Naive thymus-derived CD8-positive, alpha-beta T cell (primary cell): ENCODE measurements around the gene GPR27. TPM values are rescaled to one million over a fixed set of nuclear protein-coding genes. Genes with fewer than 3 reads are reported as not detected.
A peak's percentile ranks its signal among the peaks of the same experiment; 100 is the strongest.

ENCODE experiments used
- ATAC-seq, 2 donors: fragments of 150-1000 bp; cut with Tn5 transposase in 1 of 2; sonication (Bioruptor Pico), chemical (Tn5 transposase) in 1 of 2; 1 replicate in 1 of 2; 2 replicates in 1 of 2; pipeline ENCODE4 v1.10.0; 2021; ENCODE audit warnings: mild to moderate bottlenecking in 2 of 2, moderate library complexity in 2 of 2
- POLR2A ChIA-PET: fragments of 350-600 bp; sonication (Branson Sonifier 250); formaldehyde crosslinking; loops from one replicate; lab custom pipeline; 2021; ENCODE audit warnings: antibody characterized with exemption; lab: Charles Lee
- DNase-seq, 10 donors: peaks; one replicate each; pipeline versions ENCODE4 v3.0.0 to v3.0.0-alpha.2; 2020 to 2022
- H3K27ac Mint-ChIP-seq, 10 donors: one replicate each; pipeline ENCODE4 v1.8.0; 2020 to 2022; ENCODE audit warnings: mild to moderate bottlenecking in 10 of 10, mixed read lengths in 10 of 10, moderate library complexity in 4 of 10, inconsistent platforms in 1 of 10
- H3K27me3 Mint-ChIP-seq, 5 donors: one replicate each; pipeline ENCODE4 v1.8.0; 2021 to 2022; ENCODE audit warnings: mixed read lengths in 5 of 5
- H3K36me3 Mint-ChIP-seq, 3 donors: one replicate each; pipeline ENCODE4 v1.8.0; 2020 to 2022; ENCODE audit warnings: mixed read lengths in 3 of 3, mild to moderate bottlenecking in 2 of 3, inconsistent platforms in 1 of 3
- H3K4me1 Mint-ChIP-seq, 4 donors: one replicate each; pipeline ENCODE4 v1.8.0; 2021 to 2022; ENCODE audit warnings: mixed read lengths in 4 of 4
- H3K4me3 Mint-ChIP-seq, 10 donors: one replicate each; pipeline ENCODE4 v1.8.0; 2020 to 2022; ENCODE audit warnings: mild to moderate bottlenecking in 10 of 10, mixed read lengths in 10 of 10, moderate library complexity in 6 of 10, inconsistent platforms in 1 of 10
- H3K9me3 Mint-ChIP-seq, 9 donors: one replicate each; pipeline ENCODE4 v1.8.0; 2020 to 2022; ENCODE audit warnings: mixed read lengths in 9 of 9, mild to moderate bottlenecking in 3 of 9, inconsistent platforms in 1 of 9, moderate library complexity in 1 of 9
- polyA plus RNA-seq, 3 donors: library from polyadenylated mRNA; unstranded; fragments of 300-500 nt; fragmentation: Illumina TruSeq; gene quantifications; one replicate each; pipeline ENCODE4 v1.2.3, GENCODE V29; 2021
- total RNA-seq, 8 experiments: library from RNA in 2 of 8; stranded (reverse) in 2 of 8; gene quantifications; one replicate each; pipeline ENCODE4 v1.2.3 and lab custom pipeline; 2021 to 2026

GPR27 gene
- total and polyA plus RNA-seq, 5 experiments from 2014 or later = 0.11 to 0.87 (median 0.17) TPM; not detected in 1

GRCh38 chr3:71779674-71780377 is 26.2 kb downstream of the GPR27 start:
- POLR2A ChIA-PET = no interaction called here
- Mint-ChIP-seq H3K36me3 (no peaks in the 10 kb centered on the region), H3K4me1 (peaks cover 2 to 23% (median 17%) of the 10 kb centered on the region in 4 donors), H3K27me3 (peaks cover 7 to 48% (median 33%) of the 10 kb centered on the region in 5 donors), H3K4me3 (no peak overlapping the region), H3K27ac (no peak overlapping the region), H3K9me3 (no peaks in the 10 kb centered on the region)
- ATAC-seq = no peak
- no peak for DNase-seq

GRCh38 chr3:71780430-71780829 is 26.8 kb downstream of the GPR27 start:
- no peak overlapping the region for H3K27ac Mint-ChIP-seq
- H3K4me3 Mint-ChIP-seq = no peak overlapping the region
- ATAC-seq = no peak
- H3K36me3 Mint-ChIP-seq = no peaks in the 10 kb centered on the region
- no peaks in the 10 kb centered on the region for H3K9me3 Mint-ChIP-seq
- POLR2A ChIA-PET = no interaction called here
- DNase-seq = no peak
- peaks cover 2 to 25% (median 20%) of the 10 kb centered on the region in 4 donors for H3K4me1 Mint-ChIP-seq
- H3K27me3 Mint-ChIP-seq = peaks cover 9 to 50% (median 36%) of the 10 kb centered on the region in 5 donors

GRCh38 chr3:71783152-71783551 is 29.5 kb downstream of the GPR27 start:
- POLR2A ChIA-PET = no interaction called here

GRCh38 chr3:71784201-71784913 is 30.7 kb downstream of the GPR27 start:
- Mint-ChIP-seq H3K36me3 (no peaks in the 10 kb centered on the region), H3K4me3 (peak overlapping the region; percentile 12 to 84 (median 78)), H3K27ac (peak overlapping the region in 1 of 10 donors; percentile 24), H3K4me1 (peaks cover 2 to 31% (median 27%) of the 10 kb centered on the region in 4 donors), H3K9me3 (no peaks in the 10 kb centered on the region), H3K27me3 (peaks cover 26 to 74% (median 43%) of the 10 kb centered on the region in 5 donors)
- no peak for ATAC-seq
- POLR2A ChIA-PET = interaction anchor here (0.6 kb wide), 1 partner anchor 1050 kb away, joined by 3 read pairs; no protein-coding TSS in a partner anchor
- DNase-seq = peak in 1 of 10 donors; percentile 4

More at GRCh38 chr3:71783152-71783551, 29.5 kb downstream of the GPR27 start:
- H3K9me3 Mint-ChIP-seq = no peaks in the 10 kb centered on the region
- no peak overlapping the region for H3K27ac Mint-ChIP-seq
- peaks cover 26 to 74% (median 43%) of the 10 kb centered on the region in 5 donors for H3K27me3 Mint-ChIP-seq
- ATAC-seq (no peak), DNase-seq (no peak)
- no peak overlapping the region for H3K4me3 Mint-ChIP-seq
- H3K36me3 Mint-ChIP-seq = no peaks in the 10 kb centered on the region
- peaks cover 2 to 32% (median 27%) of the 10 kb centered on the region in 4 donors for H3K4me1 Mint-ChIP-seq

- Mint-ChIP-seq H3K4me3 (peak within 1 kb of the TSS; percentile 69 to 87 (median 80)), H3K27ac (peak within 1 kb of the TSS in 2 of 10 donors; percentile 24 to 27), H3K27me3 (peaks cover 26 to 71% (median 41%) of the 10 kb centered on the region in 5 donors), H3K36me3 (no peaks in the 10 kb centered on the region), H3K4me1 (peaks cover 2 to 25% (median 20%) of the 10 kb centered on the region in 4 donors), H3K9me3 (no peaks in the 10 kb centered on the region)
- peak; percentile 78 to 83 for ATAC-seq
- POLR2A ChIA-PET = no interaction called here
- DNase-seq = peak in 5 of 10 donors; percentile 1 to 29 (median 6)
Measured at GRCh38 chr3:71784914-71785531, 31.4 kb downstream of the GPR27 start, which contains the start of gene PROK2. PROK2 (minus strand) TSS chr3:71785148; CDS start chr3:71785052, 96 bp downstream.

- DNase-seq (no peak), ATAC-seq (no peak)
- Mint-ChIP-seq H3K9me3 (no peaks in the 10 kb centered on the region), H3K36me3 (no peaks in the 10 kb centered on the region), H3K27ac (peak overlapping the region in 1 of 10 donors; percentile 27), H3K4me3 (peak overlapping the region; percentile 69 to 87 (median 77)), H3K4me1 (peaks cover 2 to 20% (median 19%) of the 10 kb centered on the region in 4 donors), H3K27me3 (peaks cover 29 to 71% (median 36%) of the 10 kb centered on the region in 5 donors)
- POLR2A ChIA-PET = interaction anchor here (0.6 kb wide), 1 partner anchor 30 kb away, joined by 5 read pairs; no protein-coding TSS in a partner anchor
Measured at GRCh38 chr3:71785532-71786216, 32.0 kb downstream of the GPR27 start.

- H3K4me1 Mint-ChIP-seq = peaks cover 2 to 19% (median 18%) of the 10 kb centered on the region in 4 donors
- POLR2A ChIA-PET = interaction anchor here (0.6 kb wide), 1 partner anchor 31 kb away, joined by 5 read pairs; no protein-coding TSS in a partner anchor
- no peaks in the 10 kb centered on the region for H3K9me3 Mint-ChIP-seq
- no peak overlapping the region for H3K27ac Mint-ChIP-seq
- no peaks in the 10 kb centered on the region for H3K36me3 Mint-ChIP-seq
- DNase-seq (no peak), ATAC-seq (no peak)
- H3K27me3 Mint-ChIP-seq = peaks cover 26 to 67% (median 33%) of the 10 kb centered on the region in 5 donors
- H3K4me3 Mint-ChIP-seq = peak overlapping the region in 8 of 10 donors; percentile 12 to 87 (median 77)
Measured at GRCh38 chr3:71786217-71786549, 32.5 kb downstream of the GPR27 start.

GRCh38 chr3:71786551-71786950 is 32.9 kb downstream of the GPR27 start:
- H3K4me3 Mint-ChIP-seq = peak overlapping the region in 2 of 10 donors; percentile 2 to 31
- DNase-seq (no peak), ATAC-seq (no peak)
- H3K27me3 Mint-ChIP-seq = peaks cover 23 to 64% (median 32%) of the 10 kb centered on the region in 5 donors
- POLR2A ChIA-PET = interaction anchor here (0.6 kb wide), 1 partner anchor 31 kb away, joined by 5 read pairs; no protein-coding TSS in a partner anchor
- no peaks in the 10 kb centered on the region for H3K9me3 Mint-ChIP-seq
- peaks cover 2 to 19% (median 18%) of the 10 kb centered on the region in 4 donors for H3K4me1 Mint-ChIP-seq
- no peaks in the 10 kb centered on the region for H3K36me3 Mint-ChIP-seq
- no peak overlapping the region for H3K27ac Mint-ChIP-seq

GRCh38 chr3:71787851-71788405 is 34.3 kb downstream of the GPR27 start:
- peaks cover 17 to 54% (median 32%) of the 10 kb centered on the region in 5 donors for H3K27me3 Mint-ChIP-seq
- H3K4me1 Mint-ChIP-seq = peaks cover 2 to 19% (median 18%) of the 10 kb centered on the region in 4 donors
- no peak overlapping the region for H3K27ac Mint-ChIP-seq
- H3K36me3 Mint-ChIP-seq = no peaks in the 10 kb centered on the region
- H3K4me3 Mint-ChIP-seq = no peak overlapping the region
- no peak for DNase-seq
- no peak for ATAC-seq
- no peaks in the 10 kb centered on the region for H3K9me3 Mint-ChIP-seq
- POLR2A ChIA-PET = interaction anchor here (0.6 kb wide), 1 partner anchor 13 kb away, joined by 3 read pairs; no protein-coding TSS in a partner anchor

- Mint-ChIP-seq H3K27me3 (peaks cover 6 to 52% (median 20%) of the 10 kb centered on the region in 5 donors), H3K36me3 (no peaks in the 10 kb centered on the region), H3K4me3 (no peak overlapping the region), H3K9me3 (no peaks in the 10 kb centered on the region), H3K27ac (no peak overlapping the region), H3K4me1 (peaks cover 0 to 10% (median 10%) of the 10 kb centered on the region in 4 donors)
- no peak for DNase-seq
- POLR2A ChIA-PET = no interaction called here
- no peak for ATAC-seq
Measured at GRCh38 chr3:71789922-71790321, 36.3 kb downstream of the GPR27 start.

GRCh38 chr3:71791634-71792033 is 38.0 kb downstream of the GPR27 start:
- Mint-ChIP-seq H3K36me3 (no peaks in the 10 kb centered on the region), H3K4me3 (no peak overlapping the region), H3K27ac (no peak overlapping the region), H3K4me1 (peaks cover 0 to 3% (median 0%) of the 10 kb centered on the region in 4 donors), H3K9me3 (no peaks in the 10 kb centered on the region), H3K27me3 (peaks cover 0 to 35% (median 6%) of the 10 kb centered on the region in 5 donors)
- POLR2A ChIA-PET = no interaction called here
- ATAC-seq = no peak
- DNase-seq = no peak
